GM10266 (cell line): Measurements from ENCODE around the gene BDH1.

Experiments
- DNase-seq: peaks from one replicate; pipeline ENCODE4 v3.0.0; 2012; ENCODE audit errors: extremely low spot score
- TF ChIP-seq, protein P1 (sequence below): IDR thresholded peaks from 2 replicates; pipeline ENCODE4 v1.5.1; 2012; ENCODE audit warnings: mild to moderate bottlenecking, low read depth; ENCODE audit not compliant: control insufficient read depth, insufficient read depth; ENCODE audit errors: missing control alignments

BDH1 gene

DNA sequence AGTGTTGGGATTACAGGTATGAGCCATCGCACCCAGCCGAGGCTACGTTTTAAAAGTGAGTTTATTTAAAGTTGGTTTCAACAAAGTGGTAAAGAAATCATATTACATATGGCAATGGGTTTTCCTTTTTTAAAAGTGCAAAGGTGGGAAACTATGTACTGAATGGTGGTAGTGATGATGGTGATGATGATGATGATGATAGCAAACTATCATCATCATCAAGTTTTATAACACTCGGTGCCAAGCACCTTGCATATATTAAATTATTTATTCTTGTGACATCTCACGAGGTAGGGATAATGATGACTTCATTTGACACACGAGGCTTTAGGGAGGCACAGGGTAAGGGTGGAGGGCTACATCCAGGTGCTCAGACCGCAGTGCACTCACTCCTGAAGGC, 64.3 kb downstream of the BDH1 start:
- TF ChIP-seq, protein P1, sequence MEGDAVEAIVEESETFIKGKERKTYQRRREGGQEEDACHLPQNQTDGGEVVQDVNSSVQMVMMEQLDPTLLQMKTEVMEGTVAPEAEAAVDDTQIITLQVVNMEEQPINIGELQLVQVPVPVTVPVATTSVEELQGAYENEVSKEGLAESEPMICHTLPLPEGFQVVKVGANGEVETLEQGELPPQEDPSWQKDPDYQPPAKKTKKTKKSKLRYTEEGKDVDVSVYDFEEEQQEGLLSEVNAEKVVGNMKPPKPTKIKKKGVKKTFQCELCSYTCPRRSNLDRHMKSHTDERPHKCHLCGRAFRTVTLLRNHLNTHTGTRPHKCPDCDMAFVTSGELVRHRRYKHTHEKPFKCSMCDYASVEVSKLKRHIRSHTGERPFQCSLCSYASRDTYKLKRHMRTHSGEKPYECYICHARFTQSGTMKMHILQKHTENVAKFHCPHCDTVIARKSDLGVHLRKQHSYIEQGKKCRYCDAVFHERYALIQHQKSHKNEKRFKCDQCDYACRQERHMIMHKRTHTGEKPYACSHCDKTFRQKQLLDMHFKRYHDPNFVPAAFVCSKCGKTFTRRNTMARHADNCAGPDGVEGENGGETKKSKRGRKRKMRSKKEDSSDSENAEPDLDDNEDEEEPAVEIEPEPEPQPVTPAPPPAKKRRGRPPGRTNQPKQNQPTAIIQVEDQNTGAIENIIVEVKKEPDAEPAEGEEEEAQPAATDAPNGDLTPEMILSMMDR, result no peak
- no peak for DNase-seq

DNA sequence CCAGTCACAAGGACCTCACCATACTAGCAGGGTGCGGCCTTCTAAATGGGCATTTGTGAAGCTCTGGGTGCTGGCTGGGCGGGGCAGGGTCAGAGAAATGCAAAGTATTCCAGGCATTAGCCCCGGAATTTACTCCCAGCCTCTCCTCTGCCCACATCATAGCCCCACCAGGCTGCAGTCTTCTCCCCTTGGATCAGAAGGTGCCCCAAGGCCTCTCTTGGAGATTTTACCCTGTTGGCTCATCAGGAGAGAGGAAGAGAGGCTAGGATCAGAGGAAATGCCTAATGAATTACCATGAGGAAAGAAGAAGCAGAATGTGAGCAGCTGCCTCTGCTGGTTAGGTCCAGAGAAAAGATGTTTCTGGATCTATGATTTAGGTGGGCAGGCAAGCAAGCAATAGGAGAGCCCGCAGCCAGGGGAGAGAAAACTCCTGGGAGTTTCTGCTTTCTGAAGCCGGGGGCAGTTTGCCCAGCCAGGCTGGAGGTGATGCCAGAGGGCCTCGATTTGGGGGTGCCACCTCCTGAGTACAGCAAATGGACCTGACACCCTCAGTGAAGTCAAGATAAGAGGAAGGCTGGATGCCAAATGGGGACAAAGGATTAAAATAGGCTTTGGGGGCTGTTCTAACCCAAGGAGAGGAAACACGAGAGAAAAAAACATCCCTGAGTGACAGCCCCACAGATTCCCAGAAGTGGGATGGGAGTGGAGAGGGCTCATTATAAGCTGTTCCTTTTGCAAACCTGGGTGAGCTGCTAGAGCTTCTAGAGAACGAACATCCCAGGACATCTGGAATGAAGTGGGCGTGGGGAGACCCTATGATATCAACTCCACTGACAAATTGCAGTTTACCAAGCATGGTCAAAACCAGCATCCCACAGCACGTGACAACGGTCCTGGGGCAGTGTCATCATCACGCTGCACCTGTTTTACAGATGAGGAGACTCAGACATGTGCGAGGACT, 65.4 kb downstream of the BDH1 start:
- TF ChIP-seq, protein P1, result no peak
- no peak for DNase-seq

DNA sequence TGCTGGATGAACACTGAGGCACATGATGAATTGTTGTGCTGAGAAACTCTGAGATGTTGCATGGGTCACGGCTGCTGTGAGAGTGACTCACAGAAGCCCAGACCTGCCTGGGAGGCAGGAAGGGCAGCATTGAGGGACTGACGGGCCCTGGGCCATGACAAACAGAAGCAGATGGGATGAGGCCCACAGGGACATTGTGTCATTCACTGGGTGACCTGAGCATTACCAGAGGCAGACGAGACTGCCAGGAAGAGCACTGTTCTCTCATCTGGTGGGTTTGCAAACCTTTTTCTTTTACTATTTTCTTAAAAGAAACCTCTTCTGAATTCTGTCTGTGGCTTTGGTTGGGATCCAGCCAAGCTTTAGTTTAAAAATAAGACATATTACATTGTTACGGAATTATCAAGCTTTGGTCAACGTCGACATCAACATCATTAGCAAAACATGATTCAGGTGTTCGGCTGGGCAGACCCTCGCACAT, 67.8 kb downstream of the BDH1 start:
- no peak for DNase-seq
- TF ChIP-seq, protein P1, result no peak

DNA sequence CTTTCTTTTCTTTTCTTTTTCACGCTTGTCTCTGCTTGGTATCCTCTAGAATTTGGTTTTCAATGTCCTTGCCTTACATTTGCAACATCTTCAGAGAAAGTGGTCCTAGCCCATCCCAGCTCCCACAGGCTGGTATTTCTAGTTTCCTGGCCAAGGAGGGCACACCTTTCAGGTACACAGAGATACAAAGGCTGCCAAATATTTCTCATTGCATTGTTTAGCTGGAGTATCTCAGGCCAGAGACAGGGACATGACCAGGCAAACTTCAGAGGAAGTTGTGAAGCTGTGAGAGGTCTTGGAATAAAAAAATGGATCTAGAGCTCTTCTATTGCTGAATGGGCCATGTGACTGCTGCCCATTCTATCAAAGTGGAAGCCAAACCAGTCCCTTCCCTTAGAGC, 68.9 kb downstream of the BDH1 start:
- DNase-seq, result no peak
- TF ChIP-seq, protein P1, result no peak

DNA sequence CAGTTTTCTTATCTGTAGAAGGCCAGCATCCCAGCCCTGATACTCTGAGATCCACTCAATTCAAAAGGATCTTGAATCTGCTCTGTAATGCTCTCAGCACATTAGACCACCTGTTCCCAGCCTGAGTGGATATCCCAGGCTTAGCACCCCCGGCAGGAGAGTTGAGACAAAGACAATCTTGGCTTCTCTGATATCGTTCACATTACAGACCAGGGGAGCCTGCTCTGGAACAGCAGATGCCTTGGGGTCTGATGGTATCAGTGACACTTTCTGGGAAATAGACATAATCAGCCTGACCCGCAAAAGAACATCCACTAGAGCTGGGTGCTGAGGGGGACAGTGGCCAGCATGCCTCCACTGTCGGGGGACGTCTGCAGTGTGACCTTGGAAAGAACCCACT, 70.6 kb downstream of the BDH1 start:
- no peak for DNase-seq
- TF ChIP-seq, protein P1, result no peak

DNA sequence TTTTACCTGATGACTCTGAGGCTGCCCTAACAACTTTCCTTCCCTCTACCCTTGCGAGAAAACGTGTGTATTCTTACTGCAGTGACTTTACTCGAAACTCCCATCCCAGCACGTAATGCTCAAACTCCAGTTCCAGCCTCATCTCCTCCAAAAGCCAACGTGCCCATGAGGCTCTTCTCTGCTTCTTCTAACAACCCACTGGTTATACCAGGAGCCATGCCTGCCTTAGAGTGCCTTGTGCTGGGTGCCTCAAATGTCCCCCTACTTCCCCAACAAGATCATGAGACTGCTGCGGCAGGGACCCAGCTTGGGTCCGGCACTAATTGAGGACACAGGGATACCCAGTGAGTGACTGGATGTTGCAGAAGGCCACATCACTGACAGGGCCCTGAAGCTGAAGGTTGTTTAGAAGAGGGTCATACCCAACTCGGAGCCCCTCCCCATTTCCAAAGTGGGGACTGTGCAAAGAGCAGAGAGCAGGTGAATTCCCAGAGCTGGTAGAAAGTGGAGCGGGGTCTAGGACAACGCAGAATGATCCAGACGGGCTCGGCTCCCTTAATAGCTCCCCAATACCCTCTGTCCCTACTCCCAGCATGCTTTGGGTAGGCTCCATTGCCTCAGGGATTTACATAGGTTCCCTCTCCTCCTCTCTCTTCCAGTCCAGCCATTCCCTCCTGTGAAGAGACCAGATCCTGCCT, 71.4 kb downstream of the BDH1 start:
- TF ChIP-seq, protein P1, result no peak

DNA sequence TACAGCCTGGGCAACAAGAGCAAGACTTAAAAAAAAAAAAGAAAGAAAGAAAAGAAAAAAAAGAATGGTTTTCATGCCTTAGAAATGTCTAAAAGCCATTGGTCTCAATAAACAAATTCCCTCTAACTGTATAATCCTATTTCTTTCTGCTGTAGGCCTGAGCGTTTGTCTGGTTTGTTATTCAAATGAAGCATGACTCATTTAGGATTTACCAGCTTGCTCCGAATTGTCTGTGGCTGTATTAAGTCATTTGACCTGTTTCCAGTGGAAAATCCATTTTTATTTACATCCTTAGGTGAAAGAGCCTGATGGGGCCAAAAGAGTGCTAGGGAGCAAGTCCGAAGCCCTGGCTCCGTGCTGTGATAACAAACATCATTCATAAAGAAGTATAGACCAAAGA, 73.8 kb downstream of the BDH1 start:
- TF ChIP-seq, protein P1, result no peak
- no peak for DNase-seq

More for the DNA sequence above, 71.4 kb downstream of the BDH1 start:
- no peak for DNase-seq
